ENCODE results near the gene USE1.

Gene USE1

GRCh38 chr19:17254636-17255035, 39.5 kb downstream of the USE1 start:
- DNase-seq (ENCODE audit: insufficient read length, low spot score) (no peak), FAIRE-seq (no peak)

- FAIRE-seq: no peak
- DNase-seq (ENCODE audit: insufficient read length, low spot score): no peak
Measured at GRCh38 chr19:17255150-17255621, 40.0 kb downstream of the USE1 start.

DNA sequence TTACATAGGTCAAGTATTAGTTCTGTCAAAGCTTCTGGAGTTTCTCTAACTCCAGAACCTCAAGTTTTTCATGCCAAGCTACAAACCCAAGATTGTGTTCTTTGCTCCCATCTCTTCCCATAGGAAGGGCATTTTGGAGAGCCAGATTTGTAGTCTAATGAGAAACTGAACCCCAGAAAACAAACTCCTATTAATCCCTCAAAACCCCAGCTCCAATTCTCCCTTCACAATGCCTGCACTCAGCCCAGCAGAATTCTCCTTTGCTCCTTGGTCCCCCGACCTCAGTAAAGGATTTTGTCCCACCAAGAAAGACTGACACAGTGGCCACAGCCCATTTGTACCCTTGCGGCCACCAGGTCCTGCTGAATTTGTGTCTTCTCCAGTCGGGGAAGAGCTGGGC, 41.0 kb downstream of the USE1 start:
- FAIRE-seq: no peak

GRCh38 chr19:17259118-17259780, 44.1 kb downstream of the USE1 start:
- DNase-seq (ENCODE audit: insufficient read length, low spot score): no peak

More for the DNA sequence above, 41.0 kb downstream of the USE1 start:
- DNase-seq (ENCODE audit: insufficient read length, low spot score): no peak

DNA sequence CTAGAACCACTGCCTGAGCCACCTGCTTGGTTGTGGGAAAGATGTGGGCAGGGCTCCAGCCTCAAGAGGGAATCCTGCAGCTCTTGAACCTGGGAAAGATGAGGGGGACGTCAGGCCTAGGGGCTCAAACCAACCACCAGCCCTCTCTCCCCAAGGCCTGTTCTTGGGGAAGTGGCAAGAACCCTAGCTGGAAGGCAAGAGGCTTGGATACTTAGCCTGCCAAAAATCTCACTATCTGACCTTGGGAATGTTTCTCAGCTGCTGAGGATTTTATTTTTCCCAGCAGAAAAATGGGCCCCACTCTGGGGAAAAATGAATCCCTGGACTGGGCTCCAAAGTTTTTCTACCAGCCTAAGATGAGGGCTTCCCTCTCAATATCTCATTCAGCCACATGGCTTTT, 44.8 kb downstream of the USE1 start:
- FAIRE-seq: no peak
- DNase-seq (ENCODE audit: insufficient read length, low spot score): no peak

More at GRCh38 chr19:17259118-17259780, 44.1 kb downstream of the USE1 start:
- FAIRE-seq: no peak

DNA sequence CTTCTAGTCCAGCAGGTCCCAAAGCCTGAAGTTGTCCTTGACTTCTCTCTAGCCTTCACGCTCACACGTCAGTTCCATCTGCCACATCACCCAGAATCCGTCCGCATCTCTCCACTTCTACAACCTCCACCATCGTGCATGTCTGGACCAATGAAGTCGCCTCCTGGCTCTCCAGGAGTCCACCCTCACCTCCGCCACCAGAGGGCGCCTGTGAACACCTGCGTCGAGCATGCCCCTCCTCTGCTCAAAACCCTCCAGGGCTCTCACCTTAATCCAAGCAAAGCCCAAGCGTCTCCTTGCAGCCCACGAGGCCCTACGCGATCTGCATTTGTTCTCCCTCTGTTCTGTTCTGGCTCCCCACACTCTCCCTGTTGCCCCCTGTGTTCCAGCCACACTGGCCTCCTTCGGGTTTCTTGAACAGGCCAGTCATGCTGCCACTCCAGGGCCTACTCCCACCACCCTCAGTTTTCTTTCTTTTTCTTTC, 45.7 kb downstream of the USE1 start:
- FAIRE-seq: peak; percentile 65
- peak; percentile 89 for DNase-seq (ENCODE audit: insufficient read length, low spot score)

DNA sequence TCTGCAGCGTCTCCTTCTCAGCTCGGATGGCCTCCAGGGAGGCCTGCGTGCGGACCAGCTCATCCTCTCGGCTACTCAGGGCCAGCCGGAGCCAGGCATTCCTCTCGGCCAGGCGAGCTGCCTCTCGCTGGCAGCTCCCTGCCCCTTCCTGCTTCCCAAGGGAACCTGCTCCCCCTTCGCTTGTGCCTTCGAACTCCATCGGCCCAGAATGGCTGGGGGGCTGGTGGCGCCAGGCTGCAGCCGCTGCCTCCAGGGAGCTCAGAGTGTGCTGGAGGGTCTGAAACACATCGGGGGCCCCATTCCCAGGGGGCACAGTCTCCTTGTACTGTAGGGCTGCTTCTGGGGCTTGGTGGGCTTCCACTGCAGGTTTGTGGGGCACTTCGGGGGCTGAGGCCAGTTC, 47.4 kb downstream of the USE1 start:
- no peak for DNase-seq (ENCODE audit: insufficient read length, low spot score)
- FAIRE-seq: no peak

GRCh38 chr19:17263712-17264640, 48.8 kb downstream of the USE1 start:
- no peak for DNase-seq (ENCODE audit: insufficient read length, low spot score)
- no peak for FAIRE-seq

GRCh38 chr19:17264641-17264979, 49.5 kb downstream of the USE1 start, which contains the start of gene USHBP1:
TSS of gene USHBP1 (minus strand) at chr19:17264745. CDS start at chr19:17264299, 446 bp downstream.
- DNase-seq (ENCODE audit: insufficient read length, low spot score) (no peak), FAIRE-seq (no peak)

GRCh38 chr19:17266026-17266425, 50.9 kb downstream of the USE1 start:
- FAIRE-seq: no peak

DNA sequence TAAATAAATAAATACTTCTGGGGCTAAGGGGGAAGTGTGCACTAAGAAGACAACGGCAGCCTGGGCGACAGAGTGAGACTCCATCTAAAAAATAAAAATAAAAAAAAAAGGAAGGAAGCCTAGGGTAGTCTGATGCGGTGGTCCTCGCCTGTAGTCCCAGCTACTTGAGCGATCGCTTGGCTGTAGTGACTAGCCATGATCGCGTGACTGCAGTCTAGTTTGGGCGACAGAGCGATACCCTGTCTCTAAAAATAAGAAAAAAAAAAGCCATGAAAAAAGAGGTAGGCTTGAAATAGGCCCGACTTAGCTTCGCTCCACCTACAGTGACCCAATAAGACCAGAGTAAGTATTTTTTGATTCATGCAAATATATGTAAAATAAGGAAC, 51.4 kb downstream of the USE1 start:
- DNase-seq (ENCODE audit: insufficient read length, low spot score) (no peak), FAIRE-seq (no peak)

More at GRCh38 chr19:17266026-17266425, 50.9 kb downstream of the USE1 start:
- no peak for DNase-seq (ENCODE audit: insufficient read length, low spot score)

GRCh38 chr19:17266975-17267788, 52.0 kb downstream of the USE1 start, which contains the start of gene BABAM1:
TSS of gene BABAM1 (plus strand) at chr19:17267443. CDS start at chr19:17268807, 1,364 bp downstream.
- FAIRE-seq (peak; percentile 73), DNase-seq (ENCODE audit: insufficient read length, low spot score) (peak; percentile 99)

DNA sequence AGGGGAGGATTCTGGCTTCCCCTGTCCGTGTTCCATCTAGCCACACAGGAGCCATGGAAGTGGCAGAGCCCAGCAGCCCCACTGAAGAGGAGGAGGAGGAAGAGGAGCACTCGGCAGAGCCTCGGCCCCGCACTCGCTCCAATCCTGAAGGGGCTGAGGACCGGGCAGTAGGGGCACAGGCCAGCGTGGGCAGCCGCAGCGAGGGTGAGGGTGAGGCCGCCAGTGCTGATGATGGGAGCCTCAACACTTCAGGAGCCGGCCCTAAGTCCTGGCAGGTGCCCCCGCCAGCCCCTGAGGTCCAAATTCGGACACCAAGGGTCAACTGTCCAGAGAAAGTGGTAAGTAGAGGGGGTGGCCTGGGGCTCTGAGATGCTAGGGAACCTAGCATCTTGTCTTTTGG, 53.6 kb downstream of the USE1 start:
- DNase-seq (ENCODE audit: insufficient read length, low spot score) (no peak), FAIRE-seq (no peak)

Data from HTR-8/SVneo (cell line).